ENCODE data around the gene LAIR2. TPM values are rescaled to one million over a fixed set of nuclear protein-coding genes. Genes with fewer than 3 reads are reported as not detected.

Gene LAIR2
- total and polyA plus RNA-seq, 12 donors, result 0.91 to 1.4 TPM; not detected in 10

DNA sequence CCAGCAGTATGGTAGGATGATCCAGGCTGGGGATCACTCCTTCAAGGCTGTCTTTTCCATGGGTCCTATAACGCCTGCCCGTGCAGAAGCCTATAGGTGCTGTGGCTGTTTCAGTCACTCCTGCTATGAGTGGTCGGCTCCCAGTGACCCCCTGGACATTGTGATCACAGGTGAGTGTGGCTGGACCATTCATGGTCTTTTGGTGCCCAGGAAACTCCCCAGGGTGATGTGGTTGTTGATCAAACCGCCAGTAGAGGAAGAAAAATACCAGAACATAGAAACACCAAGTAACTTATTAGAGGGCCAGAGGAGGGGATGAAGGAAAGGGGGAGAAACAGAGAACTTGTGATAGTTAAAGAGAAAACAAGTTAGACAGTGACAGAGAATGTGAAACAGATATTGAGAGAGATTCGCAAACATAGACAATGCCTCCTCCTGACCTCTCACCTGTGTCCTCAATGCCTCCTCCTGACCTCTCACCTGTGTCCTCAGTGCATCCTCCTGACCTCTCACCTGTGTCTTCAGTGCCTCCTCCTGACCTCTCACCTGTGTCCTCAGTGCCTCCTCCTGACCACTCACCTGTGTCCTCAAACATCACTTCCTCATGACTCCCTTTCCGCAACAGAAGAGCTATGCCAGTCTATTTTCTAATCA is 19.4 kb downstream of the LAIR2 start:
- 65 to 80% (median 76%) methylated on average over 3 to 6 of the region's 6 CpGs for WGBS, 4 donors
- Histone ChIP-seq H3K27me3 (peaks cover 3% of the 10 kb centered on the region), H3K9me3 (replicated peaks in 1 of 3) (no peaks in the 10 kb centered on the region), H3K4me3 (no peak overlapping the region), H3K4me1 (replicated peaks in 1 of 2) (no peaks in the 10 kb centered on the region), H3K27ac (no peak overlapping the region), H3K36me3 (replicated peaks in 1 of 2) (no peaks in the 10 kb centered on the region)
- TF ChIP-seq CTCF (IDR thresholded peaks at IDR 0.05) (no peak), POLR2A (IDR thresholded peaks at IDR 0.05) (no peak)
- no peak for DNase-seq
- intact Hi-C loops (cut with DNase I), result no loop called here

DNA sequence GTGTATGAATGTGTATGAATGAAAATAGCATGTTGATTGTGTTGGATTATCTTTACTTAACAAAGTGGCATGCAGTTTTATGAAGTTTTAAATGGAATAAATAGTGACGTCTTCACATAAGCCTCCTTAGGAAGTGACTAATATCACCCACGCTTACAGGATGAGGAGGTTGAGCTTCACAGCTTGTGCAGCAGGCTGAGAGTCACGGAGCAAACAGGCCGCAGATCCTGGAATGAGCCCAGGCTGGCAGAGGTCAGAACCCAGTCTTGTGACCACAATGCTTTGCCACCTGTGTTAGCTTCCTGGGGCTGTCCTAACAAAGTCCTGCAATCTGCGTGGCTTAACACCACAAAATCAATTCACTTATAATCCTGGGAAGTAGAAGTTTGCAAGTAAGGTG is 20.8 kb downstream of the LAIR2 start:
- Histone ChIP-seq H3K4me3 (no peak overlapping the region), H3K4me1 (replicated peaks in 1 of 2) (no peaks in the 10 kb centered on the region), H3K36me3 (replicated peaks in 1 of 2) (no peaks in the 10 kb centered on the region), H3K27me3 (peaks cover 3% of the 10 kb centered on the region), H3K27ac (no peak overlapping the region), H3K9me3 (replicated peaks in 1 of 3) (no peaks in the 10 kb centered on the region)
- no peak for TF ChIP-seq POLR2A (IDR thresholded peaks at IDR 0.05)
- TF ChIP-seq CTCF (IDR thresholded peaks at IDR 0.05), result no peak
- DNase-seq, result no peak
- intact Hi-C loops (cut with DNase I), result no loop called here
- WGBS, 4 donors, result 40 to 53% (median 45%) methylated on average over 5 of the region's 5 CpGs

DNA sequence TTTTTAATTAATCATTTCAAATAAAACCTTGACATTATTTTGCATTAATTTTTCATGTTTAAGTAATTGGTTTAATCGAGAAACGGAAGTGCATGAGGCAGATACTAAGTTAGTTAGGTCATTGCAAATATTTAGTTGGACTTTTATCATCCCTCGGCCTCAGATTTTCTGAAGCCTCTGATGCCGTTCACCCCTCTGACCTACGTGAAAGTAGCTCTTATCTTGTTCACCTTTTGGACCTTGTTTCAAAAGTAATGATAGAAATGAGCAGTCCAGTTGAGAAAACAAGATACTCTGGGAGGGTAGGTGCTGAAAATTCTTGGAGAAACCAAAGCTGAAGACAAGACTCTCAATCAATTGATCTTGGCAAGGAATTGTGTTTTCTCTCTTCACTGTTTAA is 23.0 kb downstream of the LAIR2 start:
- DNase-seq, result no peak
- H3K27ac ChIP-seq, result no peak overlapping the region
- no peak for TF ChIP-seq POLR2A (IDR thresholded peaks at IDR 0.05)
- no peak for TF ChIP-seq CTCF (IDR thresholded peaks at IDR 0.05)
- no peak overlapping the region for H3K4me3 ChIP-seq
- intact Hi-C loops (cut with DNase I), result no loop called here
- no peaks in the 10 kb centered on the region for H3K4me1 ChIP-seq (replicated peaks in 1 of 2)
- no peaks in the 10 kb centered on the region for H3K9me3 ChIP-seq (replicated peaks in 1 of 3)
- H3K27me3 ChIP-seq, result peaks cover 7% of the 10 kb centered on the region
- 59 to 79% (median 63%) methylated on average over 5 of the region's 5 CpGs for WGBS, 4 donors
- no peaks in the 10 kb centered on the region for H3K36me3 ChIP-seq (replicated peaks in 1 of 2)

DNA sequence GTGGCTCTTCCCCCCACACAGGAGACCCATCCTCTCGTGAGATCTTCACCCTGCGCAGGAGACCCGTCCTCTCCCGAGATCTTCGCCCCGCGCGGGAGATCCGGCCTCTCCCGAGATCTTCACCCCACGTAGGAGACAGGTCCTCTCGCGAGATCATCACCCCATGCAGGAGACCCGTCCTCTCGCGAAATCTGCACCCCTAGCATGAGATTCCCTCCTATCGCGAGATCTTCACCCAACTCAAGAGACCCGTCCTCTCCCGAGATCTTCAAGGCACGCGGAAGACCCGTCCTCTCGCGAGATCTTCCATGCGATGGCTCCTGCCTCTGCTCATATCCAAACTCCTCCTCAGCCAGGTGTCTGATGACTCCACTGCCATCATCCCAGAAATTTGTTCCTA is 24.3 kb downstream of the LAIR2 start:
- TF ChIP-seq CTCF (IDR thresholded peaks at IDR 0.05), result no peak
- no peak for TF ChIP-seq POLR2A (IDR thresholded peaks at IDR 0.05)
- Histone ChIP-seq H3K4me1 (replicated peaks in 1 of 2) (no peaks in the 10 kb centered on the region), H3K4me3 (no peak overlapping the region), H3K27ac (no peak overlapping the region), H3K27me3 (peaks cover 7% of the 10 kb centered on the region), H3K36me3 (replicated peaks in 1 of 2) (no peaks in the 10 kb centered on the region), H3K9me3 (replicated peaks in 1 of 3) (no peaks in the 10 kb centered on the region)
- 87 to 90% (median 89%) methylated on average over 26 of the region's 26 CpGs for WGBS, 4 donors
- intact Hi-C loops (cut with DNase I), result no loop called here
- DNase-seq, result no peak
